Smooth muscle cell of the brain vasculature (primary cell): ENCODE measurements around the gene CENPP.

Source experiments
- DNase-seq: peaks from one replicate; pipeline ENCODE4 v3.0.0-alpha.2; 2012; ENCODE audit warnings: low read depth, low spot score

CENPP gene

DNA sequence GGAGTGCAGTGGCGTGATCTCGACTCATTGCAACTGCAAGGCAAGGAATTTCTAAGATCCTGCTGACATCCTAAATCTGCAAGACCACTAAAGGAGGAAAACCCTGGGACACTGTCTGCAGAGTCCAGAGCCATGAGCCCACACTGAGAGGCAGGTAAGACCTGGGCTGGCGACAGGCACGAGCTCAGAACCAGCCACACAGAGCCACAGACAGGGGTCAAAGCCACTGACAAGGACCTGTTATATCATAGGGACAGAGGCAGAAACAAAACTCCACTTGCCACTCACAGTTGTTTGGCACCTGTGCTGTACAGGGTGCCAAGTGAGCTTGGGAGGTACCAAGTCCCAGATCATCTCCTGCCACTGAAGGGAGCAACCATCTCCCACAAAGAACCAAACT lies 310.0 kb downstream of the CENPP start:
- no peak for DNase-seq

DNA sequence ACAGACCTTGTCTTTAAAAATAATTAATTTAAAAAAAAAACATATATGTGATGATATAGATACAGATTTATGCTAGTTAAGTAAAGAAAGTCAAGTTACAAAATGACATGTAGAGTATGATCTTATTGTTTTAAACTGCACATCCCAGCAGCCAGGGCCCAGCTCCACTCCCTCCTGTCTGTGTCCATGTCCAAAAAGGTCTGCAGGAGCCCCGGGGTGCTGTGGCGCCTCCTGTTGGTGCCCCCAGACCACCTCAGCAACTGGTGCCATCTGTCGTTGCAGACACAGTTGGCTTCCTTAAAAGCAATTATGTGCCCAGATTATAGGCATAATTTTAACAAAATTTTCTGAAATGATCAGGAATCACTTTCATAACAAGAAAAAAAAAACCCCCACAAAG lies 310.9 kb downstream of the CENPP start:
- no peak for DNase-seq

DNA sequence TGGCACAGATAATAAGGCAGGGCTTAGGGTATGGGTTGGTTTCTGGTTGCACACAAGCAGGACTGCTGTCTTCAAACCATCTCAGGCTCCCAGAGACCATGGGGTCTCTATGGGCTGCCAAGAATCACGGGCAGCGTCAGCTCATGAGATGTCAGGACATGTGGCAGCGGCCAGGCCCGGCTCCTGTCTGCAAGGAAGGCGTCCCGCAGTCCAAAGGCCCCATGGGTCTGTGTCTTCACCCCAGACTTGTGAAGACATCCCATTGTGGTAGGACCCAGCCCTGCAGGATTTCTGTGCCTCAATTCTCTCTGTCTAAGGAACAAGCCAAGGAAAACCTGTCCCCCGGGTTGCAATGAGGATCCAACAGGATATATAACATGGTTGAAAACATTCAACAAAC lies 311.6 kb downstream of the CENPP start:
- DNase-seq, result no peak

DNA sequence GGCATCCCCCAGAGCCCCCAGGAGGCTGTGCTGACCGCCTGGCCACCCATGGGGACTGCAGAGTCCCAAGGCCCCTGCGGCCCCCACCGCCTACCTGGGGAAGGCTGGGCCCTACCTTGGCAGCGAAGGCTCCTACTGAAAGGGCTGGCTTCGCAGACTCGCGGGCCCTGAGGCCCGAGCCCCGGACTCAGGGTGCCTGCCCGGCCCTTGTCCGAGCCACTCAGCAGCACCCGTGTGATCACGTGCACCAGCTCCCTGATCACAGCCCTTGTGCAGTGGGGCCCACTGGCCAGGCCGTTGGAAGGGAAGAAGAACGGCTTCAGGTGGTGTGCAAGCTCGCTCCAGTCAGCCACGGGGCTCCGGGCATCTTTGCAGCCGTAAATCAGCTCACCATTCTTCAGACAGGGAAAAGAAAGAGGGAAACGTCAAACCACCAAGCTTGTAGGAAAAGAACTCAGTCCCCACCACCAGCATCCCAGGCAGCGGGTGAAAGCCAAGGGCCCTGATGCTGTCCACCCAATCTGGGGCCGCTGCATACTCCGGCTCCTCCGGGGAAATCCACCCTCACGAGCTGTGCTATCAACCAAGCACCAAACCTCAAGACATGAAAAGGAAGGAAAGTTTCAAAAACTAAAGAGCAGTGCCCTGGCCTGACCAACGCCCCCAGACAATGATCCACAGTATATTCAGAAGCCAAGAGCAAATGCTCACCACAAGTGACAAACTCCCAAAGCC lies 312.3 kb downstream of the CENPP start:
- DNase-seq, result no peak

DNA sequence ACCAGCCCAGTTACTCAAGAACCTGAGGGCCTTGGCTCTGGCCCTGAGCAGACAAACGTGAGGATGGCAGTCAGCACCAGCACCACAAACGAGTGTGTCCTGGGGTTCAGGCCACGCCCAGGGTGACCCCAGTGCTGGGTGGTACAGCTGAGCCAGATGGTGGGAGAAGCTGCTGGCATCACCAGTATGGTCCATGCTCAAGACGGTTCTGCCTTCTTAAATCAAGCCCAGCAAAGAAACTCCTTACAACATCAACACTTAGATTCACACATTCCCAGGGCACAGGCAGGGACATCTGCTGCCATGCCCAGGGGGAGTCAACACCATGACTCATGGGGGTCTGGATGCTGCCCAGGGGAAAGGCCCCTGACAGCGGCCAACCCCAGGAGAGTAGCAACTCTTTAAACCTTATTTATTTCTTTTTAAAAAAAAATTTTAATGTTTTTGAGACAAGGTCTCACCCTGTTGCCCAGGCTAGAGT lies 312.9 kb downstream of the CENPP start:
- DNase-seq, result no peak

DNA sequence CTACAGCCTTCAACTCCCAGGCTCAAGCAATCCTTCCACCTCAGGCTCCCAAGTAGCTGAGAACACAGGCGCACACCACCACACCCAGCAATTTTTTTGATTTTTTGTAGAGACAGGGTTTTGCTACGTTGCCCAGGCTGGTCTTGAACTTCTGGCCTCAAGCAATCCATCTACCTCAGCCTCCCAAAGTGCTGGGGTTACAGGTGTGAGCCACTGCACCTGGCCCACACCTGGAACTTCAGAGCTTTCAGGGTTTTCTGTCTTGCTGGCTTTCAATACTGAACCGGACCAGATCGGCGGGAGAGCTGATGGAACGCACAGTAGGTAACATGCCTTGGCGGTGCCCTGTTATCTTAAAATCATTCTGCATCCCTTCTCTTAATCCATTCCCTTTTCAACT lies 313.4 kb downstream of the CENPP start:
- no peak for DNase-seq

DNA sequence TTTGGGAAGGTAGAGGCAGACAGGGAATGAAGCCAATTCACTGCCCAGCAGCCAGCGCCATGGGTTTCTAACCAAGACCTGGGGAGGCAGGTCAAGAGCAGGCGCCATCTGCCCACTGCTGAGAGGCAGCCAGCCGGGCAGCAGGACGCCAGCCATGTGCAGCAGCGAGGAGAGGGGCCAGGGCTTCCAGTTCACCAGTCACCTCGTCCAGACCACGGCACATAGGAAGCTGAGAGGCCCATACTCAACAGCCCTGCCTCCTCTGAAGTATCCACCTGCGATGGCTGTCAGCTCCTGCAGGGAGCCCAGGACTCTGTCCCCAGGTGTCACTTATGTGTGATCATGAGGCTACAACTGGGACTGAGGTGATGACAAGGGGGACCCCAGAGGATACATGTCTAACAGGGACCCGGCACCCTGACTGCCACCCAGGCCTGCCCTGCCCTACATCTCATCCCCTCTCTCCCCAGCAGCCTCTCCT lies 314.1 kb downstream of the CENPP start:
- no peak for DNase-seq

DNA sequence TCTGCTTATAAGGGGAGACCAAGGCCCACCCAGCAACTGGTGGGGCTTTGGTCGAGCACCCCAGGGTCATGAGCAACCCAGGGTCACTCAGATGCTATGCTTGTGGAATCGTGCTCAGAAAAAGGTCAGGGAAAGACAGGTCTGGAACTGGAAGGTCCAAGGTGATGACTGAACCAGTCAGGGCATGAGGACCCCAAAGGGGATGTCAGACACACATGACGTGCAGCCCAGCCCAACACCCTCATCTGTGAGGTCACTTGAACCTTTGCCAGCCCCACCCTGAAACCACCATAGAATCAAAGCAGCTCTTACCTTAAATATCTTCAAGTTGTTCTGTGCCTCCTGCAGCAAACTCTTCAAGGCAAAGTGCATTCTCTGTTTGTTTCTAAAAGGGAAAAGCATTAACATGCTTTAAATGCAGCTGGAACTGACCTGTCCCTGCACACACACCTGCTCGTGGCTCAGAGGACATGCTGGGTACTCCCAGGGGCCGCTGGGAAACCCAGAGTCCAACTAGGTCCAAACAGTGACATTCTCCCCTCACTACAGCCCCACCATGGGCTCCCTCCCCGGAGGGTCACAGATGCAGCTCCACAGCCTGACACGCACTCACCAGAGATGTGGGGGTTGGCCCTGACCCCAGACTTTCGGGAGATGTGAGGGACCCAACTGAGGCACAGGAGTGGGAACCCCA lies 314.8 kb downstream of the CENPP start:
- no peak for DNase-seq

DNA sequence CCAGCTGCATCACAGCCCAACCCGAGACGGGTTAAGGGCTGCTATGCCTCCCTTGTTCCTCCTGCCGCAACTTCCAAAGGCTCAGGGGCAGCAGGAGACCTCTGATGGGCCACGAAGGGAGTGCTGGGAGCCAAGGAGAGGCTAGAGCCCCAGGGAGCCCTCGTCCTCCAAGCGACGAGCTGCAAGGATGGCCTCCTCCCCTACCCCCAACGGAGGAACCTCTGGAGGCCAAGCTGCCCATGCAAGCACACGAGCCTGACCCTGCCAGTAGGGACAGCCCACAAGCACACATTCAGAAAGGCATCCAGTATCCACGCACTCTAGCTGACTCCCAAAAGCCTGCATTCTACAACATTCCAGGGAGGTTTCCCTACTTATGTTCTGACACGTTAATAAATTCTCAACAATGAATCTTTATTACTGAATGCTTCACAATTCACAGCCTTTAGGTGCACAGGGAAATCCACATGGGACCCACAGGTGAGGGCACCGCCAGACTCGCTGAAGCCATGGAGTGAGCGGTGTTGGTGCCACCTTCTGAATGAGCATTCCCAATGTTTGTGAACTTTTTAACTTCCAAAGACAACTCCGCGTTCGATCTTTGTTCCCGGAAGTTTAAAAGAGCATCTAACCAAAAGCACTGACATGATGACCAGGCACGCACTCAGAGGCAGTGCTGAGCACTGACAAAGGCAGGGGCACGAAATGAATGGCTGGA lies 315.5 kb downstream of the CENPP start:
- DNase-seq, result no peak

DNA sequence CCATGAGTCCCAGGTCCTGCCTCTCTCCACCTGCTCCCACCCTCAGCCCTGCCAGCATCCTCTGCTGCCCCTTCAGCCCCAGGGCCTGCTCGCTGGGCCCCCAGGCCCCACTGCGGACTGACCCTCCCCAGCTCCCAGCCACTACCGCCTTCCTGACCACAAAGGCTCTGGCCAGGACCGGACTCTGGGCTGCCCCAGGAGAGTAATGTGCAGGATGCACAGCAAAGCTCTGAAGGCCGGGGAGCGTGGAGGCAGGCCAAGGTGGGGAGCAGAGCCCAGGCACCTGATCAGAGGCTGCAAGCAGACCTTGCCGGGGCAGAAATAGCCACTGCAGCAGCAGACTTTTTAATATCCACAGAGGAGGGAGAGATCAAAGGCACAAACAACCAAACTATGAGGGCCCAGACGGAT lies 316.3 kb downstream of the CENPP start:
- no peak for DNase-seq

DNA sequence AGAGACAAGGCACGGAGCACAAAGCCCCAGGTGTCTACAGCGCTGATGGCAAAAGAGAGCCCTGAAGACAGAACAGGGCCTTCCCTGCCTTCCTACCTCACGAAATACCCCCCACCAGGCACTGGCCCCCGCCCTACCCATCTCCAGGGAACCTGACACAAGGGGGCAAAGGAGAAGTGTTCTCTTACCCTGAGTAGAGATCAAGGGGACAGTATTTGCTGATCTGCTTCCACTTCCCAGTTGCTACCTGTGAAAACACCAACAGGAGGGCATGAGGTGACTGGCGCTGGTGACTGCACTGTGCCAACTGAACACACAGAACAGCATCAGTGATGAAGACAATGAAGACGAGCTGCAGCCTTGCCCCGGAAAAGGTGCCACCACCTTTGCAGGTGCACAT lies 316.8 kb downstream of the CENPP start:
- no peak for DNase-seq

DNA sequence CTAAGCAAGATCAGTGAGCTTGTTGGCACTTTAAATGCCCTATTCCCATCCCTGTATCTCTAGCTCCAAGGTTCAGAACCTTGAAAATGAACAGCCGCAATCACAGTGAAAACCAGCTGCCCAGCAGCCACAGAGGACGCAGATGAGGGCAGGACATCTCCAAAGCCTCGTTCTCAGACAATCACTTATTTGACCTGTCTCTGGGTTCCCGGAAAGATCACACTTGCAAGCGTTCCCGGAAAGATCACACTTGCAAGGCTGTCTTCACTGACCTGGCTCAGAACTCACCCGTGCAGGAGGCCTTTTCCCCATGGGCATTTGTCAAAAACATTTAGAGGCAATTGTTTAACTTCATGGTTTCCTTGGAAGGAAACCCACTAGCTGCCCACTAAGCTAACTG lies 318.5 kb downstream of the CENPP start:
- no peak for DNase-seq

DNA sequence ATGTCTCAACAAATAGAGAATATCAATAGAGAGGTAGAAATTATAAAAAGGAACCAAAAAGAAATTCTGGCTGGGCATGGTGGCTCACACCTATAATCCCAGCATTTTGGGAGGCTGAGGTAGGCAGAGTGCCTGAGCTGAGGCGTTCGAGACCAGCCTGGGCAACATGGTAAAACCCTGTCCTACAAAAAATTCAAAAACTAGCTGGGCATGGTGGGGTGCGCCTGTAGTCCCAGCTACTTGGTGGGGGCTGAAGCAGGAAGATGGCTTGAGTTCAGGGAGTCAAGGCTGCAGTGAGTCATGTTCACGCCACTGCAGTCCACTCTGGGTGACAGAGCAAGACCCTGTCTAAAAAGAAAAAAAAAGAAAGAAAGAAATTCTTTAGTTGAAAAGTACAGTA lies 319.3 kb downstream of the CENPP start:
- no peak for DNase-seq

DNA sequence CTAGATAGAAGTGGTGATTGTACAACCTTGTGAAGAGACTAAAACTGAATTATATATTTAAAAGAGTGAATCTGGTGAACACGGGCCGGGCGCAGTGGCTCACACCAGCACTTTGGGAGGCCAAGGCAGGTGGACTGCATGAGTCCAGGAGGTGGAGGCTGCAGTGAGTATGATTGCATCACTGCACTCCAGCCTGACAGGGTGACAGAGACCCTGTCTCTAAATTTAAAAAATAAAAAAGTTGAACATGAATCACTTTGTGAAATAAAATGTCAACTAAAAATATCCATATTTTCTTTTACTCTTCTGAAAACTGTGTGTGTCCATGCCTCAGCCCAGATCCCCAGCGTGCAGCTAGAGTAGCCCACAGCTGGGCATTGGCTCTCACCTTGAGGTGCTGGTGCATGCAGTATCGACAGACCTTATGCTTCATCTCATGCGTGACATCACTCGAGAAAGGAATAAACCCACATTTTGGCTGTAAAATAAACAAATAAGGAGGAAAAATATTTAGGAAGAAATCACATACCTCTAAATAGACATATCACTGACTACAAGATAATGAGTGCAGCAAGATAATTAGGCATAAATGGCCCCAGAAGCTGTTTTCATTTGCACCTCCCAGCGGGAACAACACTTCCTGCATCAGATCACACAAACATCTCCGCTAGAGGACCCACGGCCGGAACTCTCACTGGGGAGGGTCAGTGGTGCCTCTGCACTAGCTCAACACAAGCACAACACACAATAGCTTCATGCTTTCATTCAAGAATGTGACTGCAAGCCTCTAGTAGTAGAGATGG lies 322.1 kb downstream of the CENPP start:
- no peak for DNase-seq

DNA sequence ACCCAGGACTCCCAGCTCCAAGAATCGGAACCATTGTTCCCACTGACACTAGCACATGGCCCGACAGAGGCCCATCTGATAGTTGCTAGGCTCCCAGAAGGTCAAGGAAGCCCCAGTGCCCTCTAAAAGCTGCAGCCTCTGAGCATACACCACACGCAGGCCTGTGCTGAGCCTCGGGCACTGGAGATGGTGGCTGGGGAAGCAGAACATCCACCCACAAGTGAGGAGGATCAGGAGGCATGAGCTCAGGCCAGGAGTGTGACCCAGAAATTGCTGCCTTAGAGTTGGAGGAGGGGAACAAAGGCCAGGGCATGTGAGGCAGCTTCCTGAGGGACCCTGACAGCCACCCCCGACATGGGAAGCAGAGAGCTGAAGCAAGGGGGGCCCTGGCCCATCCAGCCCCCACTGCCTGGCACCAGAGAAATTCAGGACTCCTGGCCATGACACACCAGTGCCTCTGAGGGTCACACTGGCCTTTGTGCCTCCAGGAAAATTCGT lies 322.8 kb downstream of the CENPP start:
- DNase-seq, result no peak

DNA sequence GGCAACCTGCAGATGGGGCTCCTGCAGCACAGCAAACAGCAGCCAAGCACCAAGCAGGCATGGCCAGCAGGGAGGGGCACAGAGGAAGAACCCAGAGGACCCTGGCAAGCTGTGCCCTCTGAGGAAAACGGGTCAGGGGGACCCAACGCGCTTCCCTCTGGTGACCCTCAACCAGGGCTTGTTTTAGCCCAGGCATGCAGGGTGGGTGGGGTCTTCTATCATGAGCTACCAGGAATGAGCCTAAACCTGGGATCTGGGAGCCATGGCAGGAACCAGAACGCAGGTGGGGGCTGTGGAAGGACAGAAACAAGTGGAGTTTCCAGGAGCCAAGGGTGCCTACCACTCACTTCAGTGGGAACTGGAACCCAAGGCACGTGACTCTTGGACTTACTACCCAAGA lies 323.3 kb downstream of the CENPP start:
- DNase-seq, result no peak

DNA sequence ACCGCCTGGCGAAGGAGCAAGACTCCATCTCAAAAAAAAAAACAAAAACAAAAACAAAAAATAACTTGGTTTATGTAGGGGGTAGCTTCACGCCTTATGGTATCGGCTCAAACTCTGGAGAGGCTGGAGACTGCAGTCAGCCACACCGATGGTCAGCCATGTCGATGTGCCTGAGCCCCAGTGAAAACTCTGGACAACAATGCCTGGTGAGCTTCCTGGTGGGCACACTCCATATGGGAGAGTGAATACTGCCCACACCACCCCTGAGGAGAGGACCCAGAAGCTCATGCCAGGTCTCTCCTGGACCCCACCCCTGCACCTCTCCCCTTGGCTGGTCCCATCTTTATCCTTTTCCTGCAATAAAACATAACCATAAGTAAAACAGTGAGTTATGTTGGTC lies 324.5 kb downstream of the CENPP start:
- DNase-seq, result no peak

DNA sequence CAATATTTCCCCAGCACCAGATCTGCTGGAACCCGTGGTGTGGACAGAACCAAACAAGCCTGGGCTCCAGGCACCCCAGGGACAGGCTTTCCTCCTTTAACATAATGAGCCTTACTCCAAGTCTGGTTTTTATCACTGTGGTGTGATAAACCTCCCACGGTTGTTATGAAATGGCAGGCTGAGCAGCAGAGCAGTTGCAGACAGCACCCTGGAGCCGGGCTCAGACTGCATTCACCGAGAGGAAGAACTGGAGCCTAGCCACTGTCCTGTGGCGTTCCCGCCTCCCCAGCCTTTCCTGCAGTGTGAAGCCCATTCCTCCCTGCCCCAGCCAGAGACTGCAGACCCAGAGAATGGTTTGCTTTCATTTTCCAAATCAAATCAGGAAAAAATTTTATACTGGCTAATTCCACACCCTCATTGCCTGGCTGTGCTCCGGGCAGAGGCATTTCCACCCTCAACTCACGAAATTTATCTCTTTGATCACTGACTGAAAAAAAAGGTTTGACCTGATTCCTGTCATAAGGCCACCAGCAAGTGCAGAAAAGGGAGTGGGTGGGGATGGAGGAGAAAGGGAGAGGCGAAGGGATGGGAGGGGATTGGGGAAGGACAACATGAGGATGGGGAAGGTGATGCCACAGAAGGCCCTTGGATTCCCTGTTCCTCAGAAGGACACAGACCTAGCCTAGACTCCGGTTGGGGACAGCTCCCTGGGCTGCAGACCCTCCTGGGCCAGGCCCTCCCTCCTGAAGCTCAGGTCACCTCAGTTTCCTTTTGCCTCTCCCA lies 325.3 kb downstream of the CENPP start:
- no peak for DNase-seq

DNA sequence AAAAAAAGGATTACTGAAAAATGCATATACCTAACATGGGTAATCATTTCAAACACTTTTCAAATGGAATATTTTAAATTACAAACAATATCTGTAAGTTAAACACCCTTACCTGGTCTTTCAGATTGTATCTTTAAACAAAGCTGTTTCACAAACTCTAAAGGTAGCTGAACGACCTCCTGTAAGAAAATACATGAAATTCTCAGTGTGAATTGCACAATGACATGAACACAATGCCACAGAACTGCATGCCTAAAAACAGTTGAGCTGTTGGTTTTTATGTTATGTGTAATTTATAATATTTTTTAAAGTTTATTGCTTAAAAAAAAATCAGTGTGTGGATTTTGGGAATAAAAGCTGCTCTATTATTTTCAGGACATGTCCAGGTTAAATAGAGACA lies 326.7 kb downstream of the CENPP start:
- no peak for DNase-seq

DNA sequence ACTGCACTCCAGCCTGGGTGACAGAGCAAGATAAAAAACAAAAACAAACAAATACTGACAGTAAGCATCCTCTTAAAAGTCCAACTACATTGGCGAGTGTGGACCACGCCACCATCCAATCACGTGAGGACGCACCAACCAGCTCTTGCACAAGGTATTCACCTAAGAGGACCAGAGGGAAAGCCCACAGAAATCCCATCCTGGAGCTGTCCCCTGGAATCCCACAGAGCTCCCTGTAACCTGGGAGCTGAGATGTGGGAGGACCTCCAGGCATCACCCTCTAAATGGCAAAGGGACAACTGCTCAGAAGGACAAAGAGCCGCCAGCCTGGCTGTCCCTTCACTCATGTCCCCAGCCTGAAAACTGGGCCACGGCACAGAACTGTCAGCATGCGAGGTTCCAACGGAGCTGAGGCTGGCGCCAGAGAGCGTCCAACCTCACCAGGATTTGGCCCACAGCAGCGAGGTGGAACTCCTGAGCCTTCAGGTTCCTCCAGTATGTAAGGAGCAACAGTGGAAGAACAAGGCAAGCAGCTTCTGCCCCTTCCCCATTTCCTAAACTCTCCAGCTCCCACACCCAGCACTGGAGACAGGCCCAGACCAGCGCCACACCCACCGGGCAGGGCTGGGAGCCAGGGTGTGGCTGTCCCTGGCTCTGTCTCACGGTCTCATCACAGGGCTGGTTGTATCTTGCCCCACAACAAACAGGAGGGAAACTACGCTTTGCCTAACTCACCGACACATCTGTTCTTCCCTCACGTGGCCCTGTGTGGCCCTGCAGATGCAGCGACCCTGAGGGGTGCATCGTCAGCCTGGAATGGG lies 328.9 kb downstream of the CENPP start:
- no peak for DNase-seq
